Transverse colon (tissue), 4 donors: ENCODE measurements around the gene GABRG2. TPM values are rescaled to one million over a fixed set of nuclear protein-coding genes. Genes with fewer than 3 reads are reported as not detected.

ENCODE experiments used
- DNase-seq: peaks from one replicate; pipeline ENCODE4 v3.0.0-alpha.2; 2019
- H3K27ac ChIP-seq, 4 donors: fragments of 200-600 bp; sonication (generic); 2 replicates each; pipeline ENCODE4 v1.5.1; 2016 to 2018; ENCODE audit warnings: inconsistent platforms in 4 of 4
- H3K27me3 ChIP-seq: fragments of 200-600 bp; sonication (generic); 2 replicates; pipeline ENCODE4 v1.5.1; 2017; ENCODE audit warnings: inconsistent platforms
- H3K36me3 ChIP-seq, 4 donors: fragments of 200-600 bp; sonication (generic); 2 replicates each; pipeline ENCODE4 v1.5.1; 2017 to 2019; ENCODE audit warnings: inconsistent platforms in 4 of 4
- H3K4me1 ChIP-seq, 4 donors: fragments of 200-600 bp; sonication (generic); 2 replicates each; pipeline ENCODE4 v1.5.1; 2017 to 2020; ENCODE audit warnings: inconsistent platforms in 4 of 4
- H3K4me3 ChIP-seq, 4 donors: fragments of 200-600 bp; sonication (generic); 1 replicate in 1 of 4; 2 replicates in 3 of 4; pipeline versions ENCODE4 v1.5.1 to v1.6.1; 2017 to 2019; ENCODE audit warnings: inconsistent platforms in 4 of 4
- H3K9me3 ChIP-seq, 2 donors: fragments of 200-600 bp; sonication (generic); 2 replicates each; pipeline ENCODE4 v1.5.1; 2017 to 2019; ENCODE audit warnings: inconsistent platforms in 2 of 2
- EP300 ChIP-seq: sonication (generic); formaldehyde crosslinking; IDR thresholded peaks from one replicate; pipeline ENCODE4 v1.6.1; 2017; ENCODE audit warnings: antibody characterized with exemption, low read depth
- POLR2A ChIP-seq: fragments of 450-650 bp; IDR thresholded peaks from one replicate; pipeline ENCODE4 v1.6.1; 2016; ENCODE audit warnings: antibody characterized with exemption, mild to moderate bottlenecking, moderate library complexity
- POLR2AphosphoS5 ChIP-seq, 3 donors: sonication (generic); formaldehyde crosslinking; IDR thresholded peaks; one replicate each; pipeline ENCODE4 v1.6.1; 2016; ENCODE audit warnings: antibody characterized with exemption in 3 of 3
- WGBS, 2 donors: methylation state at CpG; one replicate each; pipeline ENCODE4 v1.1.5; 2018; ENCODE audit warnings: low coverage in 1 of 2; 5-methylcytosine and 5-hydroxymethylcytosine counted together
- in situ Hi-C, 4 donors: fragments of 200-750 bp; cut with MboI; loops; one replicate each; pipeline versions ENCODE4 v1.15.0 to v1.15.1; 2017; ENCODE audit warnings: low sequenced_read_pairs in 3 of 4, low pct_ligation_motif_present in 1 of 4, low pct_unique_long_range_greater_than_20kb in 1 of 4
- intact Hi-C: fragments of 100-400 bp; cut with DNase I; formaldehyde crosslinking; loops from one replicate; pipeline ENCODE4 v1.15.1; 2023; ENCODE audit warnings: low total_unique reads
- total RNA-seq, 4 donors: library from RNA; depleted of rRNA; stranded (reverse); fragments of >200 nt; gene quantifications; one replicate each; pipeline ENCODE4 v1.1.0, GENCODE V29; 2016
- TF ChIP-seq, protein P1 (sequence below), 5 experiments: fragments of 200-600 bp in 3 of 5; fragments of 450-650 bp in 2 of 5; sonication (generic) in 3 of 5; IDR thresholded peaks; 1 replicate in 2 of 5; 2 replicates in 3 of 5; pipeline ENCODE4 v1.5.1; 2016 to 2017; ENCODE audit warnings: antibody characterized with exemption in 5 of 5, inconsistent platforms in 3 of 5, mild to moderate bottlenecking in 2 of 5, moderate library complexity in 1 of 5

GABRG2 gene
- total RNA-seq, 4 donors from 2014 or later, result 0.27 to 0.48 TPM; not detected in 2

DNA sequence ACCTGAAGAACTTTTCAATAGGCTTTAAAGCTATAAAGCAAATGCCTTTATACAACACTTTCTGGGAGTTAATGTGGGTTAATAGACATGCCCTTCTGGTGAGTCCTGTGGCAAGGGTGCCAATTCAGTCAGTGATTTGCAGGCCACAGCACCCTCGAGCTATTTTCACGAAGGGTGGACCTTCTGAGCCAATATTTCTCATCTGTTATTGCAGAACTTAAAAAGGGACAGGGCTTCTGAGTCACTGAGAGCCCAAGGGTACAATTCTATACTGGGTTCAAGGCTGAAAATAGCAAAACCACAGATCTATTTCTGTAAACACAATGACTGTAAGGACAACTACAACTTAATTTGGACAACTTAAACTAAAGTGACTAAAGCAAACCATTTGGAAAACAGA lies 92.8 kb downstream of the GABRG2 start:
- intact Hi-C loops, result no loop called here
- Histone ChIP-seq H3K9me3 (no peaks in the 10 kb centered on the region), H3K4me1 (no peaks in the 10 kb centered on the region), H3K4me3 (no peak overlapping the region), H3K27ac (no peak overlapping the region), H3K27me3 (no peaks in the 10 kb centered on the region), H3K36me3 (no peaks in the 10 kb centered on the region)
- in situ Hi-C loops, result no loop called here
- DNase-seq, result no peak
- WGBS, 2 donors, result 30 to 51% methylated on average over 2 of the region's 2 CpGs
- TF ChIP-seq, protein P1, sequence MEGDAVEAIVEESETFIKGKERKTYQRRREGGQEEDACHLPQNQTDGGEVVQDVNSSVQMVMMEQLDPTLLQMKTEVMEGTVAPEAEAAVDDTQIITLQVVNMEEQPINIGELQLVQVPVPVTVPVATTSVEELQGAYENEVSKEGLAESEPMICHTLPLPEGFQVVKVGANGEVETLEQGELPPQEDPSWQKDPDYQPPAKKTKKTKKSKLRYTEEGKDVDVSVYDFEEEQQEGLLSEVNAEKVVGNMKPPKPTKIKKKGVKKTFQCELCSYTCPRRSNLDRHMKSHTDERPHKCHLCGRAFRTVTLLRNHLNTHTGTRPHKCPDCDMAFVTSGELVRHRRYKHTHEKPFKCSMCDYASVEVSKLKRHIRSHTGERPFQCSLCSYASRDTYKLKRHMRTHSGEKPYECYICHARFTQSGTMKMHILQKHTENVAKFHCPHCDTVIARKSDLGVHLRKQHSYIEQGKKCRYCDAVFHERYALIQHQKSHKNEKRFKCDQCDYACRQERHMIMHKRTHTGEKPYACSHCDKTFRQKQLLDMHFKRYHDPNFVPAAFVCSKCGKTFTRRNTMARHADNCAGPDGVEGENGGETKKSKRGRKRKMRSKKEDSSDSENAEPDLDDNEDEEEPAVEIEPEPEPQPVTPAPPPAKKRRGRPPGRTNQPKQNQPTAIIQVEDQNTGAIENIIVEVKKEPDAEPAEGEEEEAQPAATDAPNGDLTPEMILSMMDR (IDR thresholded peaks at IDR 0.05), result no peak
- TF ChIP-seq POLR2A (no peak), EP300 (no peak), POLR2AphosphoS5 (IDR thresholded peaks at IDR 0.05) (no peak)

DNA sequence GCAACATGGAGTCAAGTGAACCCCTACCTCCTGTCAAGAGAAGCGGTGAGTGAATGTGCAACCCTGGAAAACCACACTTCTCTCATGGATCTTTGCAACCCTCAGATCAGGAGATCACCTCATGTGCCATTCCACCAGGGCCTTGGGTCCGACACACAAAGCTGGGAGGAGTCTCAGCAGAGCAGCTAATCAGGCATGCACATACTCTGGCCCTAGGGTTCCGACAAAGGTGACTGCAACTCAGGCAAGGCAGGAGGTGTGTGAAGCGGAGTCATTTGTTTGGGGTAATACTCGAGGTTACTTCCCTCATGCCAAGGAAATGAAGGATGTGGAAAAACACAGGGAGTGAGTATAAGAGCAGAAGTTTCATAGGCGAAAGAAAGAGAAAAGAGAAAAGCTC lies 96.1 kb downstream of the GABRG2 start:
- Histone ChIP-seq H3K4me3 (no peak overlapping the region), H3K36me3 (no peaks in the 10 kb centered on the region), H3K27ac (no peak overlapping the region), H3K4me1 (no peaks in the 10 kb centered on the region), H3K9me3 (peaks cover 0 to 4% of the 10 kb centered on the region in 2 donors), H3K27me3 (no peaks in the 10 kb centered on the region)
- intact Hi-C loops, result no loop called here
- TF ChIP-seq, protein P1 (IDR thresholded peaks at IDR 0.05), result no peak
- TF ChIP-seq EP300 (no peak), POLR2AphosphoS5 (IDR thresholded peaks at IDR 0.05) (no peak), POLR2A (no peak)
- in situ Hi-C loops, result no loop called here
- 52 to 57% methylated on average over 4 to 6 of the region's 6 CpGs for WGBS, 2 donors
- no peak for DNase-seq

DNA sequence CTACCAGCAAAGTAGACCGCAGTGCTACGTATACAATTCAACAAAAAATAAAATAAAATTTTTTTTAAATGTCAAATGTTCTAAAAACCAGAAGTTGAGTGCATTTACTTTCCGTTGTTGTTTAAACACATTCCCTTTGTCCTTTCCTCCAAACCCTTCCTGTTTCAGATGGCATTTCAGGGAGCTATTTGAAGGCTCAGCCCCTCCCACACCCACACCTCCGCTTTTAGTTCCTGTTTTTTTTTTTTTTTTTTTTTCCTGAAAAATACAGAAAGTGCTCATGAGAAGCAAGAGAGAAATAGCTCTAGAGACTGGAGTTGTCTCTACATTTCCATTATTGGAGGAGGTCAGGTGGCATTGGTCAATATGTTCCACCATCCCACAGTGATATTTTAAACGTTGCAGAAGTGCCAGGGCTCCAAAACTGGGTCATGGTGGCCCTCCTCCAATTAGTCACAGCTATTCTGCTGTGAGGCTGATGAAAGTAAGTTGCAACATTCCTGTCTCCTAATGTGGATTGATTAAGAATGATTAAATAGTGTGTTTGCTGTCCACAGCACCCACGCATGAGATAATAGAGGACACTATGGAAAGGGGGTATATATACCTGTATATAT lies 106.9 kb downstream of the GABRG2 start:
- TF ChIP-seq POLR2A (no peak), EP300 (no peak), POLR2AphosphoS5 (IDR thresholded peaks at IDR 0.05) (no peak)
- TF ChIP-seq, protein P1 (IDR thresholded peaks at IDR 0.05), result no peak
- Histone ChIP-seq H3K9me3 (no peaks in the 10 kb centered on the region), H3K4me1 (no peaks in the 10 kb centered on the region), H3K27me3 (no peaks in the 10 kb centered on the region), H3K36me3 (no peaks in the 10 kb centered on the region), H3K27ac (no peak overlapping the region), H3K4me3 (no peak overlapping the region)
- intact Hi-C loops, result no loop called here
- DNase-seq, result no peak
- WGBS, 2 donors, result 39 to 51% methylated on average over 6 of the region's 6 CpGs
- in situ Hi-C loops, result no loop called here

DNA sequence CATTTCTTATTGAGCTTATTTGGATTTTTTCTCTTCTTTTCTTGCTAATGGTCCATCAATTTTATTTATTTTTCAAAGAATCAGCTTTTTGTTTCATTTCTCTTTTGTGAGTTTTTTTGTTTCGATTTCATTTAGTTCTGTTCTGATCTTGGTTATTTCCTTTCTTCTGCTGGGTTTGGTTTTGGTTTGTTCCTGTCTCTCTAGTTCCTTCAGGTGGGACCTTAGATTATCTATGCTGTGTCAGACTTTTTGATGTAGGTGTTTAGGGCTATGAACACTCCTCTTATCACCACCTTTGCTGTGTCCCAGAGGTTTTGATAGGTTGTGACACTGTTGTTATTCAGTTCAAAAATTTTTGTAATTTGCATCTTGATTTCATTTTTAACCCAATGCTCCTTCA lies 119.8 kb downstream of the GABRG2 start:
- Histone ChIP-seq H3K36me3 (no peaks in the 10 kb centered on the region), H3K27ac (no peak overlapping the region), H3K4me1 (no peaks in the 10 kb centered on the region), H3K9me3 (no peaks in the 10 kb centered on the region), H3K4me3 (no peak overlapping the region), H3K27me3 (no peaks in the 10 kb centered on the region)
- DNase-seq, result no peak
- in situ Hi-C loops, result no loop called here
- WGBS, 2 donors, result 67 to 69% methylated on average over 1 of the region's 1 CpG
- intact Hi-C loops, result no loop called here
- TF ChIP-seq POLR2A (no peak), EP300 (no peak), POLR2AphosphoS5 (IDR thresholded peaks at IDR 0.05) (no peak)
- TF ChIP-seq, protein P1 (IDR thresholded peaks at IDR 0.05), result no peak
